Lower leg skin (tissue), 4 donors: ENCODE data around the gene NUAK1. TPM values are rescaled to one million over a fixed set of nuclear protein-coding genes. Genes with fewer than 3 reads are reported as not detected.

Experiments used
- DNase-seq, 2 donors: peaks; one replicate each; pipeline ENCODE4 v3.0.0-alpha.2; 2019; ENCODE audit warnings: low spot score in 2 of 2
- H3K4me3 ChIP-seq: fragments of 200-600 bp; sonication (generic); 2 replicates; pipeline ENCODE4 v1.5.1; 2017; ENCODE audit warnings: mild to moderate bottlenecking, low read depth; ENCODE audit not compliant: poor library complexity, severe bottlenecking
- CTCF ChIP-seq, 3 donors: fragments of 450-650 bp; IDR thresholded peaks; one replicate each; pipeline ENCODE4 v1.5.1; 2016; ENCODE audit warnings: antibody characterized with exemption in 3 of 3, mild to moderate bottlenecking in 3 of 3, moderate library complexity in 2 of 3
- POLR2A ChIP-seq, 2 donors: fragments of 450-650 bp; IDR thresholded peaks; one replicate each; pipeline ENCODE4 v1.6.1; 2016 to 2017; ENCODE audit warnings: antibody characterized with exemption in 2 of 2, mild to moderate bottlenecking in 1 of 2, moderate library complexity in 1 of 2
- WGBS, 2 donors: methylation state at CpG; one replicate each; pipeline ENCODE4 v1.1.5; 2018; 5-methylcytosine and 5-hydroxymethylcytosine counted together
- intact Hi-C: fragments of 100-400 bp; cut with DNase I; formaldehyde crosslinking; loops from one replicate; pipeline ENCODE4 v1.15.0; 2023; ENCODE audit warnings: low total_unique reads
- total RNA-seq, 4 donors: library from RNA; depleted of rRNA; stranded (reverse); fragments of >200 nt; gene quantifications; one replicate each; pipeline ENCODE4 v1.1.0, GENCODE V29; 2016

Gene NUAK1
- total RNA-seq, 4 donors from 2014 or later: 23.9 to 66.1 (median 42.3) TPM

GRCh38 chr12:106030210-106031071, 108.3 kb downstream of the NUAK1 start:
- intact Hi-C loops: no loop called here
- DNase-seq: no peak
- 53 to 58% methylated on average over 12 of the region's 12 CpGs for WGBS, 2 donors
- no peak overlapping the region for H3K4me3 ChIP-seq
- no peak for TF ChIP-seq CTCF (IDR thresholded peaks at IDR 0.05)
- TF ChIP-seq POLR2A (IDR thresholded peaks at IDR 0.05): no peak

- intact Hi-C loops: loop anchor here (5.0 kb wide), 1 partner anchor 1658 kb away; the partner anchor contains the start of gene PWP1
- TF ChIP-seq POLR2A (IDR thresholded peaks at IDR 0.05) (no peak), CTCF (IDR thresholded peaks at IDR 0.05) (no peak)
- no peak overlapping the region for H3K4me3 ChIP-seq
- no peak for DNase-seq
- WGBS, 2 donors: 42 to 47% methylated on average over 1 of the region's 1 CpG
Observed at GRCh38 chr12:106029532-106029931, 109.2 kb downstream of the NUAK1 start.

GRCh38 chr12:106027911-106028310, 110.8 kb downstream of the NUAK1 start:
- 91 to 94% methylated on average over 6 of the region's 6 CpGs for WGBS, 2 donors

GRCh38 chr12:106027286-106027685, 111.5 kb downstream of the NUAK1 start:
- H3K4me3 ChIP-seq: no peak overlapping the region
- 90 to 99% methylated on average over 5 of the region's 5 CpGs for WGBS, 2 donors
- TF ChIP-seq POLR2A (IDR thresholded peaks at IDR 0.05) (no peak), CTCF (IDR thresholded peaks at IDR 0.05) (no peak)
- intact Hi-C loops: loop anchor here (5.0 kb wide), 1 partner anchor 1660 kb away; the partner anchor contains the start of gene PWP1
- no peak for DNase-seq

More at GRCh38 chr12:106027911-106028310, 110.8 kb downstream of the NUAK1 start:
- intact Hi-C loops: loop anchor here (5.0 kb wide), 1 partner anchor 1659 kb away; the partner anchor contains the start of gene PWP1
- TF ChIP-seq POLR2A (IDR thresholded peaks at IDR 0.05) (no peak), CTCF (IDR thresholded peaks at IDR 0.05) (no peak)
- DNase-seq: no peak
- H3K4me3 ChIP-seq: no peak overlapping the region

GRCh38 chr12:106025129-106025528, 113.6 kb downstream of the NUAK1 start:
- intact Hi-C loops: loop anchor here (5.0 kb wide), 1 partner anchor 1662 kb away; the partner anchor contains the start of gene PWP1
- DNase-seq: no peak
- H3K4me3 ChIP-seq: no peak overlapping the region
- WGBS, 2 donors: 92% methylated on average over 2 of the region's 2 CpGs
- TF ChIP-seq CTCF (IDR thresholded peaks at IDR 0.05) (no peak), POLR2A (IDR thresholded peaks at IDR 0.05) (no peak)
